HG03439 (cell line): Measurements from ENCODE around the gene PC.
"Not testable (repeated sequence)": the region's sequence is repeated elsewhere in the genome, so short reads cannot be mapped to it uniquely, and the experiment has no call there.

Experiments used
- ATAC-seq: cut with Tn5 transposase; IDR thresholded peaks from one replicate; pipeline ENCODE4 v1.9.1; 2021; ENCODE audit warnings: mild to moderate bottlenecking, moderate library complexity; ENCODE audit not compliant: unreplicated experiment

Gene PC

GRCh38 chr11:66979336-66979980 lies 21.3 kb upstream of the PC start:
- no peak for ATAC-seq

GRCh38 chr11:66978717-66979116 lies 20.5 kb upstream of the PC start:
- ATAC-seq: no peak

- ATAC-seq: no peak
These were observed 20.0 kb upstream of the PC start for GRCh38 chr11:66978229-66978628.

- no peak for ATAC-seq
These were observed 18.7 kb upstream of the PC start for GRCh38 chr11:66976925-66977324.

- ATAC-seq: no peak
These were observed 17.9 kb upstream of the PC start for GRCh38 chr11:66976028-66976467.

- no peak for ATAC-seq
These were observed 17.3 kb upstream of the PC start for GRCh38 chr11:66975405-66976027.

- no peak for ATAC-seq
These were observed 16.7 kb upstream of the PC start, which contains the start of gene C11orf86 for GRCh38 chr11:66974724-66975404. TSS of gene C11orf86 (plus strand) at chr11:66975304. CDS start at chr11:66975363, 59 bp downstream.

- ATAC-seq: no peak
These were observed 15.9 kb upstream of the PC start for GRCh38 chr11:66973956-66974580.

GRCh38 chr11:66971488-66971887 lies 13.3 kb upstream of the PC start:
- no peak for ATAC-seq

- ATAC-seq: no peak
These were observed 12.7 kb upstream of the PC start for GRCh38 chr11:66970807-66971442.

- no peak for ATAC-seq
These were observed 12.2 kb upstream of the PC start for GRCh38 chr11:66970371-66970806.

- ATAC-seq: no peak
These were observed 11.5 kb upstream of the PC start for GRCh38 chr11:66969584-66970225.

GRCh38 chr11:66967670-66968425 lies 9.7 kb upstream of the PC start:
- ATAC-seq: no peak

GRCh38 chr11:66966351-66966750 lies 8.2 kb upstream of the PC start:
- ATAC-seq: no peak

GRCh38 chr11:66964495-66964894 lies 6.3 kb upstream of the PC start:
- no peak for ATAC-seq

- no peak for ATAC-seq
These were observed 4.6 kb upstream of the PC start for GRCh38 chr11:66962801-66963200.

GRCh38 chr11:66962247-66962646 lies 4.1 kb upstream of the PC start:
- no peak for ATAC-seq

- not testable (repeated sequence) for ATAC-seq
These were observed 3.6 kb upstream of the PC start for GRCh38 chr11:66961691-66962213.

- no peak for ATAC-seq
These were observed 732 bp upstream of the PC start for GRCh38 chr11:66958956-66959274.

- no peak for ATAC-seq
These were observed 282 bp downstream of the PC start for GRCh38 chr11:66957971-66958231.
